ENCODE data around the gene NWD2. TPM values are rescaled to one million over a fixed set of nuclear protein-coding genes. Genes with fewer than 3 reads are reported as not detected.
"Not testable (repeated sequence)": the region's sequence is repeated elsewhere in the genome, so short reads cannot be mapped to it uniquely, and the experiment has no call there.

Gene NWD2
- total RNA-seq, 8 experiments from 2014 or later = 0.13 to 9.3 (median 2.0) TPM

- in situ Hi-C loops (cut with MboI; ENCODE audit: low pct_unique_long_range_greater_than_20kb in 2 of 9, low sequenced_read_pairs in 9 of 9, unreplicated experiment in 9 of 9) = loop anchor here in 5 of 9 experiments (25.0 kb wide), 2 partner anchors 973 to 1023 kb away; no protein-coding TSS in a partner anchor
- no peak overlapping the region for H3K4me3 ChIP-seq
- H3K27ac ChIP-seq = no peak overlapping the region
- no peak for ATAC-seq (replicated peaks in 6 of 8)
- no peaks in the 10 kb centered on the region for H3K4me1 ChIP-seq (replicated peaks in 1 of 2)
- 0 to 80% (median 33%) methylated on average over 1 to 2 of the region's 2 CpGs; no CpG with 5 or more reads in 1 of the 10 experiments for WGBS, 10 experiments
Observed at GRCh38 chr4:37385424-37385823, 140.9 kb downstream of the NWD2 start.

- peak in 3 of 8 experiments; percentile 58 to 73 (median 68) for ATAC-seq (replicated peaks in 6 of 8)
- no peaks in the 10 kb centered on the region for H3K4me1 ChIP-seq (replicated peaks in 1 of 2)
- H3K4me3 ChIP-seq = no peak overlapping the region
- H3K27ac ChIP-seq = no peak overlapping the region
- WGBS, 10 experiments = 18 to 81% (median 63%) methylated on average over 2 to 4 of the region's 4 CpGs; no CpG with 5 or more reads in 1 of the 10 experiments
- in situ Hi-C loops (cut with MboI; ENCODE audit: low pct_unique_long_range_greater_than_20kb in 2 of 9, low sequenced_read_pairs in 9 of 9, unreplicated experiment in 9 of 9) = loop anchor here in 5 of 9 experiments (25.0 kb wide), 2 partner anchors 977 to 1027 kb away; no protein-coding TSS in a partner anchor
Observed at GRCh38 chr4:37388681-37389365, 144.3 kb downstream of the NWD2 start.

- no peak overlapping the region for H3K27ac ChIP-seq
- WGBS, 10 experiments = 13 to 100% (median 63%) methylated on average over 1 to 7 of the region's 7 CpGs; no CpG with 5 or more reads in 1 of the 10 experiments
- no peaks in the 10 kb centered on the region for H3K4me1 ChIP-seq (replicated peaks in 1 of 2)
- no peak for ATAC-seq (replicated peaks in 6 of 8)
- in situ Hi-C loops (cut with MboI; ENCODE audit: low pct_unique_long_range_greater_than_20kb in 2 of 9, low sequenced_read_pairs in 9 of 9, unreplicated experiment in 9 of 9) = loop anchor here in 5 of 9 experiments (25.0 kb wide), 2 partner anchors 977 to 1027 kb away; no protein-coding TSS in a partner anchor
- H3K4me3 ChIP-seq = no peak overlapping the region
Observed at GRCh38 chr4:37389366-37389765, 144.8 kb downstream of the NWD2 start.

GRCh38 chr4:37389967-37390580, 145.5 kb downstream of the NWD2 start:
- 0 to 83% (median 39%) methylated on average over 1 to 6 of the region's 7 CpGs for WGBS, 10 experiments
- in situ Hi-C loops (cut with MboI; ENCODE audit: low pct_unique_long_range_greater_than_20kb in 2 of 9, low sequenced_read_pairs in 9 of 9, unreplicated experiment in 9 of 9) = loop anchor here in 5 of 9 experiments (25.0 kb wide), 2 partner anchors 978 to 1028 kb away; no protein-coding TSS in a partner anchor
- peak in 4 of 8 experiments; percentile 41 to 91 (median 56) for ATAC-seq (replicated peaks in 6 of 8)
- no peaks in the 10 kb centered on the region for H3K4me1 ChIP-seq (replicated peaks in 1 of 2)
- H3K4me3 ChIP-seq = no peak overlapping the region
- no peak overlapping the region for H3K27ac ChIP-seq

GRCh38 chr4:37392521-37393255, 148.1 kb downstream of the NWD2 start:
- no peaks in the 10 kb centered on the region for H3K4me1 ChIP-seq (replicated peaks in 1 of 2)
- H3K4me3 ChIP-seq = no peak overlapping the region
- peak in 5 of 8 experiments; percentile 33 to 63 (median 58) for ATAC-seq (replicated peaks in 6 of 8)
- in situ Hi-C loops (cut with MboI; ENCODE audit: low pct_unique_long_range_greater_than_20kb in 2 of 9, low sequenced_read_pairs in 9 of 9, unreplicated experiment in 9 of 9) = loop anchor here in 5 of 9 experiments (25.0 kb wide), 2 partner anchors 980 to 1030 kb away; no protein-coding TSS in a partner anchor
- no peak overlapping the region for H3K27ac ChIP-seq
- WGBS, 10 experiments = 0 to 85% (median 43%) methylated on average over 1 to 8 of the region's 9 CpGs; no CpG with 5 or more reads in 2 of the 10 experiments

- no peaks in the 10 kb centered on the region for H3K4me1 ChIP-seq (replicated peaks in 1 of 2)
- H3K4me3 ChIP-seq = no peak overlapping the region
- H3K27ac ChIP-seq = no peak overlapping the region
- 43 to 100% (median 90%) methylated on average over 2 to 3 of the region's 3 CpGs; no CpG with 5 or more reads in 2 of the 10 experiments for WGBS, 10 experiments
- ATAC-seq (replicated peaks in 6 of 8) = no peak
- in situ Hi-C loops (cut with MboI; ENCODE audit: low pct_unique_long_range_greater_than_20kb in 2 of 9, low sequenced_read_pairs in 9 of 9, unreplicated experiment in 9 of 9) = loop anchor here in 5 of 9 experiments (25.0 kb wide), 2 partner anchors 981 to 1031 kb away; no protein-coding TSS in a partner anchor
Observed at GRCh38 chr4:37393321-37393720, 148.8 kb downstream of the NWD2 start.

GRCh38 chr4:37393889-37394288, 149.3 kb downstream of the NWD2 start:
- Histone ChIP-seq H3K27ac (no peak overlapping the region), H3K4me1 (replicated peaks in 1 of 2) (no peaks in the 10 kb centered on the region), H3K4me3 (no peak overlapping the region)
- WGBS, 10 experiments = 31 to 100% (median 88%) methylated on average over 1 to 3 of the region's 3 CpGs; no CpG with 5 or more reads in 1 of the 10 experiments
- no peak for ATAC-seq (replicated peaks in 6 of 8)
- in situ Hi-C loops (cut with MboI; ENCODE audit: low pct_unique_long_range_greater_than_20kb in 2 of 9, low sequenced_read_pairs in 9 of 9, unreplicated experiment in 9 of 9) = loop anchor here in 5 of 9 experiments (25.0 kb wide), 2 partner anchors 982 to 1032 kb away; no protein-coding TSS in a partner anchor

- WGBS, 10 experiments = 0 to 100% (median 80%) methylated on average over 1 to 6 of the region's 6 CpGs; no CpG with 5 or more reads in 2 of the 10 experiments
- H3K27ac ChIP-seq = no peak overlapping the region
- in situ Hi-C loops (cut with MboI; ENCODE audit: low pct_unique_long_range_greater_than_20kb in 2 of 9, low sequenced_read_pairs in 9 of 9, unreplicated experiment in 9 of 9) = loop anchor here in 5 of 9 experiments (25.0 kb wide), 2 partner anchors 985 to 1035 kb away; no protein-coding TSS in a partner anchor
- H3K4me3 ChIP-seq = no peak overlapping the region
- no peaks in the 10 kb centered on the region for H3K4me1 ChIP-seq (replicated peaks in 1 of 2)
- ATAC-seq (replicated peaks in 6 of 8) = peak in 2 of 8 experiments; percentile 15 to 75
Observed at GRCh38 chr4:37397505-37397904, 153.0 kb downstream of the NWD2 start.

- Histone ChIP-seq H3K4me3 (no peak overlapping the region), H3K27ac (no peak overlapping the region), H3K4me1 (replicated peaks in 1 of 2) (no peaks in the 10 kb centered on the region)
- ATAC-seq (replicated peaks in 6 of 8) = peak in 1 of 8 experiments; percentile 39
- WGBS, 10 experiments = 0 to 79% (median 37%) methylated on average over 1 to 2 of the region's 2 CpGs; no CpG with 5 or more reads in 1 of the 10 experiments
- in situ Hi-C loops (cut with MboI; ENCODE audit: low pct_unique_long_range_greater_than_20kb in 2 of 9, low sequenced_read_pairs in 9 of 9, unreplicated experiment in 9 of 9) = no loop called here
Observed at GRCh38 chr4:37400241-37400881, 155.8 kb downstream of the NWD2 start.

GRCh38 chr4:37407938-37408826, 163.6 kb downstream of the NWD2 start:
- H3K4me1 ChIP-seq (replicated peaks in 1 of 2); in situ Hi-C loops (cut with MboI; ENCODE audit: low pct_unique_long_range_greater_than_20kb in 2 of 9, low sequenced_read_pairs in 9 of 9, unreplicated experiment in 9 of 9); H3K27ac ChIP-seq; H3K4me3 ChIP-seq: not testable (repeated sequence)
- 0 to 75% (median 40%) methylated on average over 1 to 4 of the region's 9 CpGs; no CpG with 5 or more reads in 1 of the 10 experiments for WGBS, 10 experiments
- peak in 3 of 8 experiments; percentile 20 to 83 (median 43) for ATAC-seq (replicated peaks in 6 of 8)

GRCh38 chr4:37413612-37414011, 169.1 kb downstream of the NWD2 start:
- 100% methylated on average over 1 of the region's 2 CpGs; no CpG with 5 or more reads in 9 of the 10 experiments for WGBS, 10 experiments
- in situ Hi-C loops (cut with MboI; ENCODE audit: low pct_unique_long_range_greater_than_20kb in 2 of 9, low sequenced_read_pairs in 9 of 9, unreplicated experiment in 9 of 9); H3K4me3 ChIP-seq; ATAC-seq (replicated peaks in 6 of 8); H3K4me1 ChIP-seq (replicated peaks in 1 of 2); H3K27ac ChIP-seq: not testable (repeated sequence)

Measured in motor neuron (in vitro differentiated cells).